Neural cell (in vitro differentiated cells): ENCODE data around the gene CEACAM3.

Experiments
- EP300 ChIP-seq: fragments of 450-650 bp; conservative IDR thresholded peaks from 2 replicates; pipeline ENCODE4 v1.6.1; 2014; ENCODE audit warnings: antibody characterized with exemption, mild to moderate bottlenecking, moderate library complexity; ENCODE audit not compliant: poor library complexity, severe bottlenecking
- EZH2 ChIP-seq: fragments of 200-600, 300-800 bp; shearing (Covaris generic), sonication (generic); IDR thresholded peaks from 2 replicates; pipeline ENCODE4 v1.6.1; 2014; ENCODE audit warnings: antibody characterized with exemption, low read length, borderline replicate concordance, mild to moderate bottlenecking; ENCODE audit not compliant: insufficient read depth, poor library complexity, severe bottlenecking
- MXI1 ChIP-seq: fragments of 450-650 bp; conservative IDR thresholded peaks from 2 replicates; pipeline ENCODE4 v1.6.1; 2014; ENCODE audit warnings: antibody characterized with exemption, mild to moderate bottlenecking; ENCODE audit not compliant: poor library complexity, severe bottlenecking
- POLR2AphosphoS5 ChIP-seq: IDR thresholded peaks from 2 replicates; pipeline ENCODE4 v1.6.1; 2012
- RAD21 ChIP-seq: fragments of 450-650 bp; conservative IDR thresholded peaks from 2 replicates; pipeline ENCODE4 v1.6.1; 2014; ENCODE audit warnings: antibody characterized with exemption, mild to moderate bottlenecking, moderate library complexity
- TAF1 ChIP-seq: IDR thresholded peaks from 2 replicates; pipeline ENCODE4 v1.6.1; 2012; ENCODE audit warnings: low read depth
- TF ChIP-seq, protein P1 (sequence below): fragments of 450-650 bp; IDR thresholded peaks from 2 replicates; pipeline ENCODE4 v1.5.1; 2014; ENCODE audit warnings: antibody characterized with exemption, mild to moderate bottlenecking, moderate library complexity; ENCODE audit not compliant: poor library complexity, severe bottlenecking
- TF ChIP-seq, protein P2 (sequence below): IDR thresholded peaks from 2 replicates; pipeline ENCODE4 v1.6.1; 2012; ENCODE audit warnings: borderline replicate concordance

DNA sequence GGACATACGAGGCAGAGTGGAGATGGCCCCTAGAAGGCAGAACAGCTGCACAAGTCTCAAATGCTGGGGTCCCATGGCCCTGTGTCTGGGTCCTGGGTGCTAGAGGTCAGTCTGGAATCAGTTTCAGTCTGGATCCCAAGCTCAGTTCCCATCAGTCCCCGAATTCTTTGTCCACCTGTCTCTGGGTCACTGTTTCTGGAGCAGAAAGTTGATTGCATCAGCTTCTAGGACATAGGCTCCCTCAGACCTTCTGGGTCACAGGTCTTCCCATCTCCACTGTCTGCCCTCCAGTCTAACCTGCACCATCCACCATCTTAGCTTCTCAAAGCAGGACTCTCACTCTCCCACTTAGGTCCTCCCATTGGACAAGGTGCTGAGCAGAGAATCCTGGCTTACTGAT is 42.8 kb downstream of the CEACAM3 start:
- TF ChIP-seq TAF1 (no peak), POLR2AphosphoS5 (no peak), EZH2 (no peak), RAD21 (no peak), EP300 (no peak), MXI1 (no peak)
- TF ChIP-seq, protein P1, sequence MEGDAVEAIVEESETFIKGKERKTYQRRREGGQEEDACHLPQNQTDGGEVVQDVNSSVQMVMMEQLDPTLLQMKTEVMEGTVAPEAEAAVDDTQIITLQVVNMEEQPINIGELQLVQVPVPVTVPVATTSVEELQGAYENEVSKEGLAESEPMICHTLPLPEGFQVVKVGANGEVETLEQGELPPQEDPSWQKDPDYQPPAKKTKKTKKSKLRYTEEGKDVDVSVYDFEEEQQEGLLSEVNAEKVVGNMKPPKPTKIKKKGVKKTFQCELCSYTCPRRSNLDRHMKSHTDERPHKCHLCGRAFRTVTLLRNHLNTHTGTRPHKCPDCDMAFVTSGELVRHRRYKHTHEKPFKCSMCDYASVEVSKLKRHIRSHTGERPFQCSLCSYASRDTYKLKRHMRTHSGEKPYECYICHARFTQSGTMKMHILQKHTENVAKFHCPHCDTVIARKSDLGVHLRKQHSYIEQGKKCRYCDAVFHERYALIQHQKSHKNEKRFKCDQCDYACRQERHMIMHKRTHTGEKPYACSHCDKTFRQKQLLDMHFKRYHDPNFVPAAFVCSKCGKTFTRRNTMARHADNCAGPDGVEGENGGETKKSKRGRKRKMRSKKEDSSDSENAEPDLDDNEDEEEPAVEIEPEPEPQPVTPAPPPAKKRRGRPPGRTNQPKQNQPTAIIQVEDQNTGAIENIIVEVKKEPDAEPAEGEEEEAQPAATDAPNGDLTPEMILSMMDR: no peak
- TF ChIP-seq, protein P2, sequence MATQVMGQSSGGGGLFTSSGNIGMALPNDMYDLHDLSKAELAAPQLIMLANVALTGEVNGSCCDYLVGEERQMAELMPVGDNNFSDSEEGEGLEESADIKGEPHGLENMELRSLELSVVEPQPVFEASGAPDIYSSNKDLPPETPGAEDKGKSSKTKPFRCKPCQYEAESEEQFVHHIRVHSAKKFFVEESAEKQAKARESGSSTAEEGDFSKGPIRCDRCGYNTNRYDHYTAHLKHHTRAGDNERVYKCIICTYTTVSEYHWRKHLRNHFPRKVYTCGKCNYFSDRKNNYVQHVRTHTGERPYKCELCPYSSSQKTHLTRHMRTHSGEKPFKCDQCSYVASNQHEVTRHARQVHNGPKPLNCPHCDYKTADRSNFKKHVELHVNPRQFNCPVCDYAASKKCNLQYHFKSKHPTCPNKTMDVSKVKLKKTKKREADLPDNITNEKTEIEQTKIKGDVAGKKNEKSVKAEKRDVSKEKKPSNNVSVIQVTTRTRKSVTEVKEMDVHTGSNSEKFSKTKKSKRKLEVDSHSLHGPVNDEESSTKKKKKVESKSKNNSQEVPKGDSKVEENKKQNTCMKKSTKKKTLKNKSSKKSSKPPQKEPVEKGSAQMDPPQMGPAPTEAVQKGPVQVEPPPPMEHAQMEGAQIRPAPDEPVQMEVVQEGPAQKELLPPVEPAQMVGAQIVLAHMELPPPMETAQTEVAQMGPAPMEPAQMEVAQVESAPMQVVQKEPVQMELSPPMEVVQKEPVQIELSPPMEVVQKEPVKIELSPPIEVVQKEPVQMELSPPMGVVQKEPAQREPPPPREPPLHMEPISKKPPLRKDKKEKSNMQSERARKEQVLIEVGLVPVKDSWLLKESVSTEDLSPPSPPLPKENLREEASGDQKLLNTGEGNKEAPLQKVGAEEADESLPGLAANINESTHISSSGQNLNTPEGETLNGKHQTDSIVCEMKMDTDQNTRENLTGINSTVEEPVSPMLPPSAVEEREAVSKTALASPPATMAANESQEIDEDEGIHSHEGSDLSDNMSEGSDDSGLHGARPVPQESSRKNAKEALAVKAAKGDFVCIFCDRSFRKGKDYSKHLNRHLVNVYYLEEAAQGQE: no peak
